CD4-positive, alpha-beta T cell treated with Interleukin-15 for 1 hour (primary cell): Measurements from ENCODE around the gene DRC3.

Experiments used
- DNase-seq: peaks from one replicate; pipeline ENCODE4 v3.0.0-alpha.2; 2020

The DRC3 gene

GRCh38 chr17:18025945-18026776, 53.5 kb downstream of the DRC3 start:
- DNase-seq, result peak; percentile 76

- DNase-seq, result no peak
Observed at GRCh38 chr17:18027280-18027679, 54.6 kb downstream of the DRC3 start.

GRCh38 chr17:18028114-18028951, 55.7 kb downstream of the DRC3 start:
- DNase-seq, result no peak

GRCh38 chr17:18028952-18029540, 56.4 kb downstream of the DRC3 start:
- DNase-seq, result no peak

- DNase-seq, result no peak
Observed at GRCh38 chr17:18031955-18032354, 59.3 kb downstream of the DRC3 start.

GRCh38 chr17:18033442-18034099, 60.9 kb downstream of the DRC3 start:
- peak; percentile 65 for DNase-seq

GRCh38 chr17:18035704-18036103, 63.0 kb downstream of the DRC3 start:
- DNase-seq, result no peak

- DNase-seq, result no peak
Observed at GRCh38 chr17:18037486-18037885, 64.8 kb downstream of the DRC3 start.

GRCh38 chr17:18038149-18038850, 65.6 kb downstream of the DRC3 start:
- no peak for DNase-seq

- peak; percentile 99 for DNase-seq
Observed at GRCh38 chr17:18038861-18039534, 66.3 kb downstream of the DRC3 start, which contains the start of the genes ATPAF2 and GID4. TSS of gene ATPAF2 (minus strand) at chr17:18039168. CDS start at chr17:18039013, 155 bp downstream. TSS of gene GID4 (plus strand) at chr17:18039408. CDS start at chr17:18039465, 57 bp downstream.

GRCh38 chr17:18039535-18040260, 67.0 kb downstream of the DRC3 start:
- no peak for DNase-seq

- no peak for DNase-seq
Observed at GRCh38 chr17:18040261-18040858, 67.7 kb downstream of the DRC3 start.

GRCh38 chr17:18041776-18042175, 69.1 kb downstream of the DRC3 start:
- no peak for DNase-seq

- DNase-seq, result no peak
Observed at GRCh38 chr17:18042983-18043382, 70.3 kb downstream of the DRC3 start.

- no peak for DNase-seq
Observed at GRCh38 chr17:18043491-18043890, 70.8 kb downstream of the DRC3 start.

GRCh38 chr17:18044609-18045008, 71.9 kb downstream of the DRC3 start:
- DNase-seq, result no peak

GRCh38 chr17:18045691-18046350, 73.2 kb downstream of the DRC3 start:
- DNase-seq, result no peak

GRCh38 chr17:18055597-18055996, 82.9 kb downstream of the DRC3 start:
- DNase-seq, result no peak

GRCh38 chr17:18056214-18056613, 83.6 kb downstream of the DRC3 start:
- DNase-seq, result no peak

- DNase-seq, result no peak
Observed at GRCh38 chr17:18059283-18059682, 86.6 kb downstream of the DRC3 start.
